Right lung (tissue), 5 donors: ENCODE data around the gene CTTN. TPM values are rescaled to one million over a fixed set of nuclear protein-coding genes. Genes with fewer than 3 reads are reported as not detected.
"Not testable (repeated sequence)": the region's sequence is repeated elsewhere in the genome, so short reads cannot be mapped to it uniquely, and the experiment has no call there.

ENCODE experiments used
- DNase-seq, 2 donors: peaks; one replicate each; pipeline ENCODE4 v3.0.0-alpha.2; 2013
- polyA plus RNA-seq, 5 donors: library from polyadenylated mRNA; unstranded; fragments of 120-200 nt; gene quantifications; one replicate each; pipeline versions ENCODE4 v1.2.1 to v1.2.3, GENCODE V29; 2013; ENCODE audit warnings: inconsistent platforms in 1 of 5, low replicate concordance in 1 of 5; ENCODE audit not compliant: insufficient read length in 5 of 5, insufficient read depth in 1 of 5

Gene CTTN
- polyA plus RNA-seq, 5 donors = 147 to 191 (median 189) TPM

DNA sequence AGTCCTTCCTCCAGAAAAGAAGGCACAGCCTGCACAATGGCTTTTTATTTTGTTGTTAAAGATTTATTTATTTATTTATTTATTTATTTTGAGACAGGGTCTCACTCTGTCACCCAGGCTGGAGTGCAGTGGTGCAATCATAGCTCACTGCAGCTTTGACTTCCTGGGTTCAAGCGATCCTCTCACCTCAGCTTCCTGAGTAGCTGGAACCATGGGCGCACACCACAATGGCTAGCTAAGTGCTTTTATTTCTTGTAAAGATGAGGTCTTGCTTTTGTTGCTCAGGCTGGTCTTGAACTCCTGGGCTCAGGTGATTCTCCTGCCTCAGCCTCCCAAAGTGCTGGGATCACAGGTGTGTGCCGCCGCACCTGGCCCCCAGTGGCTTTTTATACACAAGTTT lies 10.0 kb downstream of the CTTN start:
- DNase-seq = not testable (repeated sequence)

- DNase-seq = no peak
Observed at GRCh38 chr11:70409437-70409836, 11.1 kb downstream of the CTTN start.

GRCh38 chr11:70409871-70410270 lies 11.5 kb downstream of the CTTN start:
- DNase-seq = no peak

DNA sequence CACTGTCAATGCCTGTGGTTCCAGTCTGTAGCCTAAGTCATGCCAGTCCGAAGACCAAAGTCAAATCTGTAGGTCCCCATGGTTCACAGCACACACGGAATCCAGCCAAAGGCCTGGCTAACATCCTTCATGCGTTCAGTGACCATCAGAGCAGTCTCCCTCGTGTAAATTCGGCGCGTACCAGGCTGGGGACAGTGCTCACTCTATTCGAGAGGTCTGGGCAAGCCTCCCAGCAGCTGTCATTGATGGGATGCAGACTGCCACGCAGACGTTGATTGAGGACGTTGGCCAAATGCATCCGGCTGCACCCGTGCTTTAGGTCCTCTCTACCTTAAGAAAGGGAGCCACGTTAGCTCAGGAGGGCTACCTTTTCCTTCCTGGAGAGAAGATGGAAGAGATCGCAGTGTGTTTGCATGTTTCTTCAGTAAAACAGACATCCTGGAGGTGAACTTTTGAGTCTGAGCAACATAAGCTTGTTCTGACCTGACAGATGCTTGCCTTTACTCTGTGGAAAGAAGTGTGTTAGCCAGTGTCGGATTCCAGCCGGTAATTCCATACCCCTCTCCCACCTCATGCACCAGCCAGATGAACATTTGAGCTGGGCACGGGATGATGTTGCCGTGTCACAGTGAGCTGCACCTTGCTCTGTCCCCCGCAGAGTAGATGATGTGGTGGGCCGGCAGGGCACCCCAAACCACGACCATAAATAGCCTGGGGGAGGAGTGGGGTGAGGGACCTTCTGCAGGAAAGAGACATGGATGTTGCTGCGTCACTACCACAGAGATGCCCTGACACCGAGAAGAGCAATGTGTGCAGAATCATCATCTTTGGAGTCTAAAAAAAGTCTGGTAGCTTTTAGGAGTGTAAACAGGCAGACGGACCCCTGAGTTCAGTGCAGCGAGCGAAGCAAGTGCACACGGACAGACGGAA lies 12.2 kb downstream of the CTTN start:
- DNase-seq = no peak

GRCh38 chr11:70411713-70412452 lies 13.6 kb downstream of the CTTN start:
- no peak for DNase-seq

DNA sequence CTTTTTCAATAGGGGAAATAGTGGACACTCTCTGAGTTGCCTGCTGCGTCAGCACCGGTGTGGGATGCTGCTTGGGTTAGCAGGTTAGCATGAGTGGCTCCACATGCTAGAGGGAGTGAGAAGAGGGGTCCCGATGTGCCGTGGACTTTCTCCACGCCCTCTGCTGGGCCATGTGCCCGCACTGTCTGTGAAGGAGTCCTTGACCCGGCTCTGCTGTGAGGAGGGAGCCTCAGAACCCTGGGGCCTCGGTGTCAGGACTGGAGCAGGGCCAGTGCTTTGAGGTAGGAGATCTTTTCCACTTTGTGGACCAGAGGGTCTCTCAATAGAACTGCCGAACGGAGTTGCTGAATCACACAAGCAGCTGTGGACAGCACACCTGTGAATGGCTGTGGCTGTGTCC lies 14.8 kb downstream of the CTTN start:
- DNase-seq = no peak

DNA sequence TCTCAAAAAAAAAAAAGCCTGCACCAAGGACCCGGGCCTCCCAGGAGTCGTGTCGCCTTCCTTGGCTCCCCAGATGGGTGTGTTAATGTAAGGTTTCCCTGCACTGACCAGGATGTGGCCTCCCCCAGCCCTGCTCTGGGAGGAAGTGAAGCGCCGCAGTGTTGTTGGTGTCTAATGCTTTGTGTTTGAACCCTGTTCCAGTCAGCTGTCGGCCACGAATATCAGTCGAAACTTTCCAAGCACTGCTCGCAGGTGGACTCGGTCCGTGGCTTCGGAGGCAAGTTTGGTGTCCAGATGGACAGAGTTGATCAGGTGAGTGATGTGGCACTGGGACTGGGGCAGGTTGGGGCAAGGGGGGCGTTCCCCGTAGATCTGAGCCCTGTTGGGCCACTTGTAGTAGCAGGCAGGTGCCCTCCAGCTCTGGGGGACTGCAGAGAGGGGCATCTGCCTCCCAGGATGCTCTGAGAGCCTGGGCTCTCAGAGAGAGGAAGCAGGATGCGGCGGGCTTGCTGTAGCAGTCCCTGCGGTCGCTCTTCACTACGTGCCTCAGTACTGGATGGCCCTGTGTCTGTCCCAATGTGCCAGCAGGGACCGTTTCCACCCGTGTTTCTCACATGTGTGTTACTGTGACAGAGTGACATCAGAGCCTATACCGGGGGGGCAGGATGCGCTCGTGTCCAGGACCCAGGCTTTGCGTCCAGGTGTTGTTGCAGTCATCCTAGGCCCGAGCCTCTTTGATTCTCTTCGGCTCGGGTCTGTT lies 16.2 kb downstream of the CTTN start:
- no peak for DNase-seq

DNA sequence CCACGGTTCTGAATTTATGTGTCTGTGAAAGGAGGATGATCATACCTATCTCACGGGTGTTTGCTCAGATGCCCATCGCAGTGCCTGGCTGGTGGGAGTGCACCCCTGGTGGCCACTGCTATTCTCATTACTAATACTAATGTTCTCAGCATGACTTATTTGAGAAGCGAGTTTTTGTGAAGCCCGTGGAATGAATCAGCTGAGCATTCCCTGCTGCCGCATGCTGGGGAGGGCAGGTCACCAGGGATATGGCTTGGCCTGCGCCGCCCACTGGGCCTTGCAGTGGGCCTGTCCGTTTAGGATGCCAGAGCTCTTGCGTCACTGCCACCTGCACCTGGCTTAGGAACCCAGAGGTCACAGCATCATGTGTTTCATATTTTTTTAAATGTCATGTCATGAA lies 16.9 kb downstream of the CTTN start:
- DNase-seq = no peak

DNA sequence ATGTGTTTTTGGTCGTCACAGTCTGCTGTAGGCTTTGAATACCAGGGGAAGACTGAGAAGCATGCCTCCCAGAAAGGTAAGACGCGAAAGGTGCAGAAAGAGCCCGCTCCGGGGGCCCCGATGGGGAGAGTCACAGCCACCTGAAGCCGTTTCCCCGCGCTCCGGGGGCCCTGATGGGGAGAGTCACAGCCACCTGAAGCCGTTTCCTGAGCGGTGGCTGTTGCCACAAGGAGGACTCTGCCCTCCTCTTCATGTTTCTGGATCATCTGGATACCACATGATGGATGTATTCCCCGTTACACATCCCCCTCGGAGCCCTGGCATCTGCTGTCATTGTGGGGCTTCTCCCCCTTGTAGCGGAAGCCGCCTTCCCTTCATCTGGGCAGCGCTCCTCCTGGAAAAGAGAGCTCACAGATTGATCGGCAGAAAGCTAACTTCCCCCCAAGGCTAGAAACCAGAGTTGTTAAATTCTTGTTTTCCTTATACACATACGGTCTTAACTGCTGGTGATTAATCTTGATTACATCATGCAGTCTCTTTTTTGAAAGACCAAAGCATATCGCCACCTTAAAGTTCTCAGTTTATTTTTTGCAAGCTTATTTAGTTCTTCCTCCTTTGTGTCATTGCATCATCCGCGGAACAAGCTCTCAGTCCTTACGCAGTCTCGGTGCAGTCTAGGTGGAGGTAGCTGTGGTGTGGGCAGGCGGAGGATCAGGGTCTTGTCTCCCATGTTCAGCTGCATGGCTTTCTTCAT lies 17.5 kb downstream of the CTTN start:
- DNase-seq = no peak

DNA sequence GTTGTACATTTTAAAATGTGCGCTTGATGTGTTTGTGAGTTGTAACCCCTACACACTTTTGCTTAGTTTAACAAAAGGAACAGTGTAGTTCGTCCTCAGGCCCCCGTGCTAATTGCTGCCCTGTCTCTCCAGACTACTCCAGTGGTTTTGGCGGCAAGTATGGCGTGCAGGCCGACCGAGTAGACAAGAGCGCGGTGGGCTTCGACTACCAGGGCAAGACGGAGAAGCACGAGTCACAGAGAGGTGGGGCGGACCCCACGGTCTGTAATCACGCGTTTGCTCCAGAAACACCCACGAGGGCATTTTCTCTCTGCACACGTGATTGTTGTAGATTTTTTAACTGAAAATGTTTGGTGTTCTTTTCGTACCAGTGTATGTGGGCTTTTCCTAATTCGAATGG lies 18.6 kb downstream of the CTTN start:
- no peak for DNase-seq

- no peak for DNase-seq
Observed at GRCh38 chr11:70418130-70418529, 19.8 kb downstream of the CTTN start.

- DNase-seq = no peak
Observed at GRCh38 chr11:70419307-70420007, 21.1 kb downstream of the CTTN start.

DNA sequence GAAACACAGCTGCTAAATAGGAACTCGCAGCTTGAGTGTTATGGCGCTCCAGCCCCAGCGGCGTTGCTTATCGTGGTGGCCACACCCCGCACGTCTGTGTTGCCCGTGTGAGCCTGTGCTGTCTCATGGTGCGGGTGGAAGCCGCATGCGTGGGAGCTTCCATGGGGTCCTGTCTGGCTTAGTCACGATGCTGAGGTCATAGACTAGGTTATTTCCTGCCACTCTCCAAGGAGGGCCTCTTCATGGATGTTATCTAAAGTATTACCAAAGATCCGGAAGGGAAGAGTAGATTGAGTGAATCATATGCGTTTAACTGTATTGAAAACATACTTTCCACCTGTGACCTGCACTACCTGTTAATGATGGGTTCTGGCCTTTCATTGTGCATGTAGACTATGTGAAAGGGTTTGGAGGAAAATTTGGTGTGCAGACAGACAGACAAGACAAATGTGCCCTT lies 21.7 kb downstream of the CTTN start:
- DNase-seq = no peak

- DNase-seq = no peak
Observed at GRCh38 chr11:70420496-70420895, 22.2 kb downstream of the CTTN start.

GRCh38 chr11:70421123-70421522 lies 22.8 kb downstream of the CTTN start:
- no peak for DNase-seq

DNA sequence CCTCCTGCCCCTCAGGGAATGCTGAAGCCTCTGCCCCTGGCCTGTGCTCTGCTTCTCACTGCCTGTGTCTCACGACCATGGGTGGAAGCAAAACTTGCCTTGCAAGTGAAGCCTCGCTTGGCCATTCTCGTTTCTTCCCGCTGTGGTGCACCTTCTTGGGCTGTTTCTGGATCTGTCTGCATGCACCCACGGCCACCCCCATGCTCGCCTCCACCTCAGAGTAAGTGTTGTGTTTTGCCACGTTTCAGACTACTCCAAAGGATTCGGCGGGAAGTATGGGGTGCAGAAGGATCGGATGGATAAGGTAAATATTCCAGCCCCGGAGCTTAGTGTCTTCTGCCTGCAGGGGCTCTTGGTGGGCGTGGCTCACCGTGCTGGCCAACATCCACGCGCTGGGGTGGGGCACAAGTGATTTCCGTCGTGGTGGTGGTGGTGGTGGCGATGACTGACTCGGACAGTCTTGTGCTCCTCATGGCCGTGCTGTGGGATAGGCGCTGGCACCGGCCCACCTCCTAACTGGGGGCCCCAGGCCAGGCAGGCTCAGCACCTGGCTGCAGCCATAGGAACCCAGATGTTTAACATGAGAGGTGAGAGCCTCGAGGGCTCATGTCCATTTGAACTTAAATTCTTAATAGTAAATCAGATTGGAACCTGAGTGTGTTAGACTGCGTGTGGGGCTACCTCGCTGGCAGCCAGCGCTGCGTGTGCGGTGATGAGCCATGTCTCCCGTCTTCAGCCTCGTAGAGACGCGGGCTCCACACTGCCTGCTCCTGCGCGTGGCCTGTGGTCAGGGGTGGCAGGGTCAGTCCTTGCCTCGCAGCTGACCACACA lies 24.6 kb downstream of the CTTN start:
- no peak for DNase-seq

GRCh38 chr11:70423523-70424505 lies 25.5 kb downstream of the CTTN start:
- DNase-seq = no peak

DNA sequence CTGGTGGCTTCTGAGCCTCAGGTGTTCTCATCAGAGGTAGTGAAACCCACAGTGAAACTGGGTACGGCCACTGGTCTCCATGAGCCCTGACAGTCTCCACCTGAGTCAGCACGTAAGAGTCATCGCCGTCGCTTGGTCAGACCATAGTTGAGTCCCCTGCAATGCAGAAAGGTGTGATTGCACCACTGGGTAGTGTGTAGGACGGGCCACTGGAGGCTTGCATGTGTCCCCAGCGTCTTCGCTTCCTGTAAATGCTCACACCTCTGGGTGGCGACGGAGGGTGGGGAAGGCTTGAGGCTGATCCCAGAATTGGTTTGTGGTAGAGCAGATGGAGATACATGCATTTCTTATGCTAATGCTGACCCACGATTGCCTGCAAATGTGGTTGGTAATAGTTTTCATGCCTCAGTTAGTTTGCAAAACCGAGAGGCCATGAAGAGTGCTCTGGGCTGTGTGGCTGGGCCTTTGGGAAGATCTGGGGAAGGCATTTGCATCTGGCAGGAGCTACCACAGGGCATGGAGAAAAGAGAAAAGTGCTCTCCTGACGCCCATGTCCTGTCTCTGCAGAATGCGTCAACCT lies 26.5 kb downstream of the CTTN start:
- DNase-seq = no peak
